Gastrocnemius medialis (tissue), 4 donors: Measurements from ENCODE around the gene ELK4. TPM values are rescaled to one million over a fixed set of nuclear protein-coding genes. Genes with fewer than 3 reads are reported as not detected.

Experiments used
- ATAC-seq, 2 donors: fragments of 150-250 bp; one replicate each; pipeline ENCODE4 v1.9.1; 2016
- DNase-seq, 2 donors: peaks; one replicate each; pipeline ENCODE4 v3.0.0-alpha.2; 2019
- H3K27ac ChIP-seq, 4 donors: fragments of 200-600 bp; sonication (generic); 1 replicate in 1 of 4; 2 replicates in 3 of 4; pipeline ENCODE4 v1.5.1; 2016 to 2018; ENCODE audit warnings: mild to moderate bottlenecking in 2 of 4, moderate library complexity in 1 of 4
- H3K27me3 ChIP-seq, 3 donors: fragments of 200-600 bp; sonication (generic) in 2 of 3; 1 replicate in 1 of 3; 2 replicates in 2 of 3; pipeline versions ENCODE4 v1.5.1 to v1.6.0; 2016 to 2019; ENCODE audit warnings: mild to moderate bottlenecking in 1 of 3, moderate library complexity in 1 of 3
- H3K36me3 ChIP-seq, 2 donors: fragments of 200-600 bp; sonication (generic) in 1 of 2; one replicate each; pipeline ENCODE4 v1.5.1; 2017 to 2018
- H3K4me1 ChIP-seq, 2 donors: fragments of 200-600 bp; sonication (generic) in 1 of 2; one replicate each; pipeline ENCODE4 v1.5.1; 2016 to 2017; ENCODE audit warnings: mild to moderate bottlenecking in 2 of 2
- H3K4me3 ChIP-seq, 4 donors: fragments of 200-600 bp; sonication (generic) in 3 of 4; 1 replicate in 1 of 4; 2 replicates in 3 of 4; pipeline ENCODE4 v1.5.1; 2016 to 2019; ENCODE audit warnings: mild to moderate bottlenecking in 2 of 4
- H3K9me3 ChIP-seq, 3 donors: fragments of 200-600 bp; sonication (generic) in 2 of 3; 1 replicate in 1 of 3; 2 replicates in 2 of 3; pipeline ENCODE4 v1.5.1; 2016 to 2019
- POLR2A ChIP-seq, 2 donors: fragments of 450-650 bp; IDR thresholded peaks; one replicate each; pipeline ENCODE4 v1.6.1; 2017; ENCODE audit warnings: antibody characterized with exemption in 2 of 2, mild to moderate bottlenecking in 2 of 2, moderate library complexity in 2 of 2
- in situ Hi-C, 4 donors: fragments of 200-750 bp; cut with MboI; loops; one replicate each; pipeline versions ENCODE4 v1.15.0 to v1.8.0; 2017; ENCODE audit warnings: low sequenced_read_pairs in 4 of 4
- intact Hi-C: fragments of 100-400 bp; cut with DNase I; formaldehyde crosslinking; loops from one replicate; pipeline ENCODE4 v1.15.1; 2023; ENCODE audit warnings: low total_unique reads
- total RNA-seq, 4 donors: library from RNA; depleted of rRNA; stranded (reverse); fragments of >200 nt; gene quantifications; one replicate each; pipeline versions ENCODE4 v1.1.0 to v1.2.3, GENCODE V29; 2016
- TF ChIP-seq, protein P1 (sequence below), 5 experiments: fragments of 450-650 bp in 3 of 5; fragments of 200-600 bp in 2 of 5; sonication (generic) in 2 of 5; IDR thresholded peaks in 4 of 5; conservative IDR thresholded peaks in 1 of 5; 1 replicate in 4 of 5; 2 replicates in 1 of 5; pipeline ENCODE4 v1.5.1; 2016 to 2019; ENCODE audit warnings: antibody characterized with exemption in 5 of 5, mild to moderate bottlenecking in 3 of 5, moderate library complexity in 3 of 5

ELK4 gene
- total RNA-seq, 4 donors from 2014 or later = 17.3 to 24.2 (median 20.1) TPM

DNA sequence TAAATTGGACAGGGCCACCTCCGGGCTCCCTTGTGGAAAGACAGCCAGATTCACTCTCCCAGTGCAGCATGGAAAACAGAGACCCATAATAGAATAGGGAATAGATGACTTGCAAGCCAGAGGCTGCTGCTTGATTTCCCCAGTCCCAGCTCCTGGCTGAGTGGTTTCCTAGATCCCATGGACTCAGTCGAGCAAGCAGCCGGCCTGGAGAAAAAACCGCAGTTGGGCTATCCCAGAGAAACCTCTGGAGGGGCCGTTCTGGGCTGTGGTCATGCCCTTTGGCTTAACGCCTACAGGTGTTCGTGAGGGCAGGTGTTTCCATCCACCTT, 61.7 kb downstream of the ELK4 start:
- Histone ChIP-seq H3K27ac (no peak overlapping the region), H3K4me3 (no peak overlapping the region), H3K9me3 (no peaks in the 10 kb centered on the region), H3K4me1 (no peaks in the 10 kb centered on the region), H3K36me3 (no peaks in the 10 kb centered on the region), H3K27me3 (peaks cover 27 to 39% (median 31%) of the 10 kb centered on the region in 3 donors)
- DNase-seq = no peak
- TF ChIP-seq, protein P1, sequence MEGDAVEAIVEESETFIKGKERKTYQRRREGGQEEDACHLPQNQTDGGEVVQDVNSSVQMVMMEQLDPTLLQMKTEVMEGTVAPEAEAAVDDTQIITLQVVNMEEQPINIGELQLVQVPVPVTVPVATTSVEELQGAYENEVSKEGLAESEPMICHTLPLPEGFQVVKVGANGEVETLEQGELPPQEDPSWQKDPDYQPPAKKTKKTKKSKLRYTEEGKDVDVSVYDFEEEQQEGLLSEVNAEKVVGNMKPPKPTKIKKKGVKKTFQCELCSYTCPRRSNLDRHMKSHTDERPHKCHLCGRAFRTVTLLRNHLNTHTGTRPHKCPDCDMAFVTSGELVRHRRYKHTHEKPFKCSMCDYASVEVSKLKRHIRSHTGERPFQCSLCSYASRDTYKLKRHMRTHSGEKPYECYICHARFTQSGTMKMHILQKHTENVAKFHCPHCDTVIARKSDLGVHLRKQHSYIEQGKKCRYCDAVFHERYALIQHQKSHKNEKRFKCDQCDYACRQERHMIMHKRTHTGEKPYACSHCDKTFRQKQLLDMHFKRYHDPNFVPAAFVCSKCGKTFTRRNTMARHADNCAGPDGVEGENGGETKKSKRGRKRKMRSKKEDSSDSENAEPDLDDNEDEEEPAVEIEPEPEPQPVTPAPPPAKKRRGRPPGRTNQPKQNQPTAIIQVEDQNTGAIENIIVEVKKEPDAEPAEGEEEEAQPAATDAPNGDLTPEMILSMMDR (IDR thresholded peaks at IDR 0.05 in 4 of 5, conservative IDR thresholded peaks at IDR 0.05 in 1 of 5) = no peak
- no peak for TF ChIP-seq POLR2A (IDR thresholded peaks at IDR 0.05)
- intact Hi-C loops = no loop called here
- ATAC-seq = no peak
- in situ Hi-C loops = no loop called here

DNA sequence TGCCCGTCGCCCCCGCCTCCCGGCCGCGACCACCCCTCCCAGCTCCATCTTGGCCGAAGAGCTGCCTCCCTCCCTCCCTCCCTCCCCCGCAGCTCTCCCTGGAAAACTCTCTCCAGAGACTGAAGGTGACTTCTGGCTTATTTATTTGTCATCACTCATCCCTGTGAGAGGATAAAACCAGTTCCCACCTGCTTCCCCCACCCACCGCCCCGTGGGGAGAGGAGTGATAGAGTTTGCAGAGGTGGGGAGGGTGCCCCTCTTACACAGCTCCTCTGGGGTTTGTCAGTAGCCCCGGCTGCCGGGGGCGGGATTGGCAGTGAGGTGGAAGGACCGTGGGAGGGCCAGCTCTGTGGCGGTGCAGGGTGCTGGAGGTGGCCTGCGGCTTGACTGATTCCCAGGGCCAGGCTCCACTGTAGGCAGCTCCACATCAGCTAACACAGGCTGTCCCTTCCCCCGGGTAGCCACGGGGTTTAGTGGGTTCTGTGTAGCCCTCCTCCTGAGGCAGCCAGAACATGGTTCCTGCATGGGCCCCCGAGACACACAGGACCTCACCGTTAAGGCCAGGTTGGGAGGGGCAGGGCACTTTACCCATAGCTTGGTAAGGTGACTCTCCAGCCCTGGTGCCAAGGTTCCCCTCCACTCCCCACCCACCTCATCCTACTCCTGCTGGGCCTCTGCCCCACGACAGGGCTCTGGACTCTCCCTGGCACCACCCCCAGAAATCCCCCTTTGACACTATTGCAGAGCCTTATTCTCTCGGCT, 62.2 kb downstream of the ELK4 start:
- H3K4me3 ChIP-seq = peak overlapping the region in 2 of 4 donors; percentile 43 to 44
- H3K9me3 ChIP-seq = no peaks in the 10 kb centered on the region
- in situ Hi-C loops = no loop called here
- intact Hi-C loops = no loop called here
- no peaks in the 10 kb centered on the region for H3K36me3 ChIP-seq
- TF ChIP-seq, protein P1 (IDR thresholded peaks at IDR 0.05 in 4 of 5, conservative IDR thresholded peaks at IDR 0.05 in 1 of 5) = no peak
- TF ChIP-seq POLR2A (IDR thresholded peaks at IDR 0.05) = no peak
- no peaks in the 10 kb centered on the region for H3K4me1 ChIP-seq
- DNase-seq (no peak), ATAC-seq (no peak)
- peaks cover 28 to 39% (median 31%) of the 10 kb centered on the region in 3 donors for H3K27me3 ChIP-seq
- no peak overlapping the region for H3K27ac ChIP-seq

DNA sequence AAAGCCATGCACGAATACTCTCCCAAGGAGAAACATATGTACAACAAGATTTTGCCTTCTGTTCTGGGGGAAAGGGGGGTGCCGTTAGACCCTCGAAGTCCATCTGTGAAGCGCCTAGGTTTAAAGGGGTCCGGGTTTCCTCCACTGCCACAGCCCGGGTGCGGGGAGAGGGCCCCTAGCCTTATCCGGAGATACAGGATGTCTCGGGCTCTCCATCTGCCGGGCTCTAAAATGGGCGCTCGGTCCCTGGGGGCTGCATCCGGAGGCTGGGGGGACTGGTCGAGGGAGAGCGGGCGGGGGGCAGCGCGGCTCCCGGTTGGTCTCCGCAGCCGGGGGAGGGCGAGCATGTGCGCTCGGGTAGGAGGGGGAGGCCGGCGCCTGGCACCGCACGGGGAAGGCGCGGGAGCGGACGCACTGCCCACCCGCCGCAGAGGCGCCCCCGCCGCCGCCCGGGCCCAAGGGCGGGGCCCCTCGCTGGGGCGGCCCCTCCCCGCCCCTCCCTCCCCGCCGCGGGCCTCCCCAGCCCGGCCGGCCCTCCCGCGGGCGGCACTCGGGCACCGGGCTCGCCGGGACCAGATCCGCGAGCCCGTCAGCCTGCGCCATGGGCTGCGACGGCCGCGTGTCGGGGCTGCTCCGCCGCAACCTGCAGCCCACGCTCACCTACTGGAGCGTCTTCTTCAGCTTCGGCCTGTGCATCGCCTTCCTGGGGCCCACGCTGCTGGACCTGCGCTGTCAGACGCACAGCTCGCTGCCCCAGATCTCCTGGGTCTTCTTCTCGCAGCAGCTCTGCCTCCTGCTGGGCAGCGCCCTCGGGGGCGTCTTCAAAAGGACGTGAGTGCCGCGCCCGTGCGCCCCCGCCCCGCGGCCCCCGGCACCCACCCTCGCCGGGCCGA, 63.1 kb downstream of the ELK4 start:
- no peak for DNase-seq
- H3K27me3 ChIP-seq = peaks cover 30 to 39% (median 31%) of the 10 kb centered on the region in 3 donors
- peak in 1 of 2 donors; percentile 27 for ATAC-seq
- TF ChIP-seq POLR2A (IDR thresholded peaks at IDR 0.05) = no peak
- TF ChIP-seq, protein P1 (IDR thresholded peaks at IDR 0.05 in 4 of 5, conservative IDR thresholded peaks at IDR 0.05 in 1 of 5) = no peak
- intact Hi-C loops (no loop called here), in situ Hi-C loops (no loop called here)
- H3K4me1 ChIP-seq = no peaks in the 10 kb centered on the region
- H3K9me3 ChIP-seq = no peaks in the 10 kb centered on the region
- no peaks in the 10 kb centered on the region for H3K36me3 ChIP-seq
- H3K4me3 ChIP-seq = peak overlapping the region; percentile 27 to 44 (median 40)
- no peak overlapping the region for H3K27ac ChIP-seq

DNA sequence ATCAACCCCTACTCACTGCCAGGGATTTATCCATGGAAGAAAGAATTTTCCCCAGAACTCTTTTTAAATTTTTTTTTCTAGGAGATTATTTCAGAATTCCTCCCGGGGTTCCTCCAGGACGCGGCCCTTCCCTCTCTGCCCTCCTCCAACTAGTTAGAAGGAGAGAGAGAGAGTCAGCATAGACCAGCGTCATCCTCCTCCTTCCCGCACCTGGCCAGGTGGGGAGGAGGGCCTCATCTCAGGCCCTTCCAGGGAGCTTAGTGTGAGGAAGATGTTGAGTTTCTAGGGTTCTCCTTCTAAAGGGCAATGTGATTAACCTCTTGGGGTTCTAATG, 63.7 kb downstream of the ELK4 start:
- no peak for TF ChIP-seq POLR2A (IDR thresholded peaks at IDR 0.05)
- TF ChIP-seq, protein P1 (IDR thresholded peaks at IDR 0.05 in 4 of 5, conservative IDR thresholded peaks at IDR 0.05 in 1 of 5) = no peak
- peaks cover 30 to 39% (median 31%) of the 10 kb centered on the region in 3 donors for H3K27me3 ChIP-seq
- H3K4me1 ChIP-seq = no peaks in the 10 kb centered on the region
- no peak overlapping the region for H3K4me3 ChIP-seq
- in situ Hi-C loops (no loop called here), intact Hi-C loops (no loop called here)
- no peaks in the 10 kb centered on the region for H3K9me3 ChIP-seq
- H3K36me3 ChIP-seq = no peaks in the 10 kb centered on the region
- DNase-seq (no peak), ATAC-seq (no peak)
- no peak overlapping the region for H3K27ac ChIP-seq
